Measurements from ENCODE around the gene NUP205. TPM values are rescaled to one million over a fixed set of nuclear protein-coding genes. Genes with fewer than 3 reads are reported as not detected.

NUP205 gene
- total RNA-seq, 6 experiments from 2014 or later, result 12.3 to 20.8 (median 16.1) TPM

GRCh38 chr7:135672560-135673359 is 115.0 kb downstream of the NUP205 start:
- 66% methylated on average over 3 of the region's 3 CpGs for WGBS (ENCODE audit: insufficient coverage, low coverage, low lambda C conversion rate, missing lambda C conversion rate)
- H3K27ac ChIP-seq, result no peak overlapping the region
- no peaks in the 10 kb centered on the region for H3K9me3 ChIP-seq
- H3K4me3 ChIP-seq, result no peak overlapping the region
- H3K4me1 ChIP-seq, result no peaks in the 10 kb centered on the region
- no peaks in the 10 kb centered on the region for H3K27me3 ChIP-seq
- intact Hi-C loops (cut with DNase I), result no loop called here
- ATAC-seq (peak; percentile 75 to 90 (median 80)), DNase-seq (no peak)
- TF ChIP-seq POLR2A (IDR thresholded peaks at IDR 0.05) (no peak), CTCF (IDR thresholded peaks at IDR 0.05) (peak; percentile 66 to 75 (median 71))
- H3K36me3 ChIP-seq, result peaks cover 0 to 5% (median 0%) of the 10 kb centered on the region in 4 donors

DNA sequence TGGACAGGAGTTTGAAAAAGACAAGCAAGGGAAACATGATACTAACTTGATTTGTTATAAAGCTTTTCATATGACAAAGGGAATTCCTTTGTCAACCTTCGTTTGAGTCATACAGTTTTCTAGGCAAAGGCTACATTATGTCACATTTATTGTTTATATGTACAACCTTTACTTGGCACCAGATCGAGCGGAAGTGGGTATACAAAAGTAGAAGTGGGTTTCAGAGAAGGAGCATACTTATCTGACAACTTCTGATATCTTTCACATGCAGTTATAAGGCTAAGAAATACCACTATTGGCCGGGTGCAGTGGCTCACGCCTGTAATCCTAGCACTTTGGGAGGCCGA is 115.6 kb downstream of the NUP205 start:
- intact Hi-C loops (cut with DNase I), result no loop called here
- Histone ChIP-seq H3K9me3 (no peaks in the 10 kb centered on the region), H3K36me3 (peaks cover 0 to 5% (median 0%) of the 10 kb centered on the region in 4 donors), H3K4me1 (peaks cover 0 to 3% (median under 1%) of the 10 kb centered on the region in 4 donors), H3K27me3 (no peaks in the 10 kb centered on the region), H3K4me3 (no peak overlapping the region), H3K27ac (no peak overlapping the region)
- TF ChIP-seq CTCF (IDR thresholded peaks at IDR 0.05) (no peak), POLR2A (IDR thresholded peaks at IDR 0.05) (no peak)
- 70% methylated on average over 6 of the region's 6 CpGs for whole genome bisulfite sequencing (ENCODE audit: insufficient coverage, low coverage, low lambda C conversion rate, missing lambda C conversion rate)
- no peak for DNase-seq
- peak in 1 of 4 donors; percentile 14 for ATAC-seq

DNA sequence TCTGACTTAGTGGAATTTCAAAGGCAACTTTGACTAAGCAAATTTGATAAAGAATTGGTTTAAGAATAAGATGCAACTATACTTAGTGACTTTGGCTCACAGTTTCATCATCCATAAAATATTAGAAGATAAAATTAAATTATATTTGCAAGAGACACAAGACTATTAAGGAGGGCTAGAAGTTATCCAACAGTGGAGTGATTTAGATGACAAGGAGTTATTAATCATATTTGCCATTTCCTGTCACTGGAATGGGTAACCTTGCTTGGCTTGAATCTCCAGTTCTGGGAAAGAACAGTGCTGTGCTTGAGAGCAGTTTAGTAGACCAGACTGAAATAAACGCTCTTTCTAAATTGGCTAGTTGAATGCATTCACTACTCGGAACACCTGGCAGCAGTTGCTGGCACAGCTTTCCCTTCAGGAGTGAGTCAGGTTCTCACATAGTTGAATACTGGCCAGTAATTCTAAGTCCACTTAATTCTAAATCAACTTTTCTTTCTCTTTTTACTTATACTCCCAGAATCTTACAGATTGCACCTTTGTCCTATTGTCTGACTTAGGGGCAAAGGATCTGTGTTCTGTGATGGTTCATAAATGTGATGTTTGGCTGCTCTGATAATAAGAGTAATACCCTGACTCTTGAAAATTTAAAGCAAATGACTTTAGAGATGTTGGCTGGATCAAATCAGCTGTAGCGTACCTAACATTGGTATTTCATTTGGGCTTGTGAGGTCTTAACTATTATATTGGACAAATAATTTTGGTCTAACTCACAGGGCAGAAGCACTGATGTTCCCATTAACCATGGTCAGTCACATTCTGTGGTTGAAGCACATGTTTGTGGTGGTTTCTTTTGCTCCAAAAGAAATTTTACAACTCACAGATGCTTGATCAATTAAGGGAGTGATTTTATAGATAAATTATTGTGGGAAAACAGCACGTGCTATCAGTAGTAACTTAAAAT is 121.2 kb downstream of the NUP205 start:
- DNase-seq, result peak; percentile 56 to 75 (median 71)
- 56% methylated on average over 4 of the region's 4 CpGs for WGBS (ENCODE audit: insufficient coverage, low coverage, low lambda C conversion rate, missing lambda C conversion rate)

More for the DNA sequence above, 121.2 kb downstream of the NUP205 start:
- H3K27me3 ChIP-seq, result no peaks in the 10 kb centered on the region
- no peak overlapping the region for H3K27ac ChIP-seq
- ATAC-seq, result peak; percentile 80 to 99 (median 93)
- H3K4me3 ChIP-seq, result no peak overlapping the region
- H3K4me1 ChIP-seq, result peaks cover 0 to 8% (median 3%) of the 10 kb centered on the region in 4 donors
- intact Hi-C loops (cut with DNase I), result no loop called here
- H3K36me3 ChIP-seq, result peaks cover 0 to 5% (median 0%) of the 10 kb centered on the region in 4 donors
- TF ChIP-seq POLR2A (IDR thresholded peaks at IDR 0.05) (no peak), CTCF (IDR thresholded peaks at IDR 0.05) (no peak)
- no peaks in the 10 kb centered on the region for H3K9me3 ChIP-seq

Data from right lobe of liver (tissue), 6 donors.